ENCODE measurements around the gene AFF3. TPM values are rescaled to one million over a fixed set of nuclear protein-coding genes. Genes with fewer than 3 reads are reported as not detected.

AFF3 gene
- total RNA-seq, 2 experiments from 2014 or later: 3.1 to 3.5 TPM

DNA sequence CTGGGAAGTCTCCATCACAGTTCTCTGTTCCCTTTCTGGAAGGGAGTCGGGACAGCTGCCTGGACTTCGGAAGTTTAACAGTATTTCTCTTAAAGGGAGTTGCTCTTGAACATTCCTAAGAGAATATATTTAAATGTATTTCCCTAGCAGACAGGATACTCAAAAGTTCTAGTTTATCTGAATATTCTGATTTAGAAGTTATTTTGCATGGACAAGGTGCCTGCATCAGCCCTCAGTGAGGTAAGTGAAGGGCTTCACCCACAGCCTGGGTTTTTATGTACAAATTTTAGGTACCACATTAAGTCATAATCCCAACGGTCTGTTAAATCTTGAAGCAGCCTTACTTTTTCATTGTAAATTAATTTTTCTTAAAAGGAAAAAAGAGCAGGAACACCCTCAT is 587.5 kb downstream of the AFF3 start:
- no peak overlapping the region for H3K27ac Mint-ChIP-seq
- ChIA-PET POLR2A (no interaction called here), CTCF (no interaction called here)
- no peak for ATAC-seq
- no peak for TF ChIP-seq CTCF (IDR thresholded peaks at IDR 0.05)
- peaks cover 2% of the 10 kb centered on the region for H3K36me3 Mint-ChIP-seq (ENCODE audit: low read depth)
- H3K4me3 Mint-ChIP-seq: no peak overlapping the region
- no peaks in the 10 kb centered on the region for H3K27me3 Mint-ChIP-seq
- peaks cover 2% of the 10 kb centered on the region for H3K4me1 Mint-ChIP-seq (ENCODE audit: low read depth)
- intact Hi-C loops (cut with micrococcal nuclease): no loop called here
- DNase-seq: no peak
- H3K9me3 Mint-ChIP-seq: no peaks in the 10 kb centered on the region

GRCh38 chr2:99554238-99554637 is 588.2 kb downstream of the AFF3 start:
- ATAC-seq (no peak), DNase-seq (no peak)
- no peak overlapping the region for H3K27ac Mint-ChIP-seq
- no peak overlapping the region for H3K4me3 Mint-ChIP-seq
- CTCF ChIA-PET: no interaction called here
- H3K27me3 Mint-ChIP-seq: no peaks in the 10 kb centered on the region
- H3K9me3 Mint-ChIP-seq: no peaks in the 10 kb centered on the region
- H3K36me3 Mint-ChIP-seq (ENCODE audit: low read depth): peaks cover 2% of the 10 kb centered on the region
- intact Hi-C loops (cut with micrococcal nuclease): no loop called here
- TF ChIP-seq CTCF (IDR thresholded peaks at IDR 0.05): no peak
- POLR2A ChIA-PET: no interaction called here
- peaks cover 1% of the 10 kb centered on the region for H3K4me1 Mint-ChIP-seq (ENCODE audit: low read depth)

- Mint-ChIP-seq H3K36me3 (ENCODE audit: low read depth) (peaks cover 2% of the 10 kb centered on the region), H3K9me3 (no peaks in the 10 kb centered on the region), H3K4me1 (ENCODE audit: low read depth) (no peaks in the 10 kb centered on the region), H3K27ac (no peak overlapping the region), H3K4me3 (no peak overlapping the region), H3K27me3 (no peaks in the 10 kb centered on the region)
- ATAC-seq (no peak), DNase-seq (no peak)
- intact Hi-C loops (cut with micrococcal nuclease): no loop called here
- no peak for TF ChIP-seq CTCF (IDR thresholded peaks at IDR 0.05)
- ChIA-PET POLR2A (no interaction called here), CTCF (no interaction called here)
These were observed 589.9 kb downstream of the AFF3 start for GRCh38 chr2:99552529-99552928.

GRCh38 chr2:99550368-99550767 is 592.0 kb downstream of the AFF3 start:
- intact Hi-C loops (cut with micrococcal nuclease): no loop called here
- H3K4me1 Mint-ChIP-seq (ENCODE audit: low read depth): no peaks in the 10 kb centered on the region
- H3K36me3 Mint-ChIP-seq (ENCODE audit: low read depth): peaks cover 2% of the 10 kb centered on the region
- ChIA-PET CTCF (interaction anchor here (2.1 kb wide), 1 partner anchor 9 kb away, joined by 7 read pairs; no protein-coding TSS in a partner anchor), POLR2A (interaction anchor here (0.6 kb wide), 1 partner anchor 737 kb away, joined by 3 read pairs; no protein-coding TSS in a partner anchor)
- H3K27ac Mint-ChIP-seq: no peak overlapping the region
- no peak for ATAC-seq
- H3K4me3 Mint-ChIP-seq: no peak overlapping the region
- TF ChIP-seq CTCF (IDR thresholded peaks at IDR 0.05): no peak
- H3K9me3 Mint-ChIP-seq: no peaks in the 10 kb centered on the region
- H3K27me3 Mint-ChIP-seq: peaks cover 2% of the 10 kb centered on the region
- no peak for DNase-seq

- ATAC-seq: no peak
- Mint-ChIP-seq H3K27ac (no peak overlapping the region), H3K9me3 (no peaks in the 10 kb centered on the region), H3K36me3 (ENCODE audit: low read depth) (no peaks in the 10 kb centered on the region), H3K4me3 (no peak overlapping the region), H3K4me1 (ENCODE audit: low read depth) (no peaks in the 10 kb centered on the region), H3K27me3 (peaks cover 5% of the 10 kb centered on the region)
- CTCF ChIA-PET: no interaction called here
- intact Hi-C loops (cut with micrococcal nuclease): no loop called here
- POLR2A ChIA-PET: no interaction called here
- no peak for TF ChIP-seq CTCF (IDR thresholded peaks at IDR 0.05)
- no peak for DNase-seq
These were observed 596.8 kb downstream of the AFF3 start for GRCh38 chr2:99545604-99546003.

Data from activated CD8-positive, alpha-beta T cell treated with anti-CD3 and anti-CD28 coated beads for 36 hours (primary cell).